ENCODE measurements around the gene TM2D3.

GRCh38 chr15:101675015-101675414, 22.8 kb upstream of the TM2D3 start:
- TF ChIP-seq CTCF (conservative IDR thresholded peaks at IDR 0.05) (no peak), EZH2 (IDR thresholded peaks at IDR 0.05; ENCODE audit: low read depth) (no peak)
